SH-SY5Y (cell line): ENCODE results near the gene WDR64.

Experiments used
- GATA2 ChIP-seq: IDR thresholded peaks from 2 replicates; pipeline ENCODE4 v1.6.1; 2011; ENCODE audit warnings: mild to moderate bottlenecking, low read depth, low read length
- GATA3 ChIP-seq: IDR thresholded peaks from 2 replicates; pipeline ENCODE4 v1.6.1; 2011; ENCODE audit warnings: low read depth, mild to moderate bottlenecking, low read length, moderate library complexity

DNA sequence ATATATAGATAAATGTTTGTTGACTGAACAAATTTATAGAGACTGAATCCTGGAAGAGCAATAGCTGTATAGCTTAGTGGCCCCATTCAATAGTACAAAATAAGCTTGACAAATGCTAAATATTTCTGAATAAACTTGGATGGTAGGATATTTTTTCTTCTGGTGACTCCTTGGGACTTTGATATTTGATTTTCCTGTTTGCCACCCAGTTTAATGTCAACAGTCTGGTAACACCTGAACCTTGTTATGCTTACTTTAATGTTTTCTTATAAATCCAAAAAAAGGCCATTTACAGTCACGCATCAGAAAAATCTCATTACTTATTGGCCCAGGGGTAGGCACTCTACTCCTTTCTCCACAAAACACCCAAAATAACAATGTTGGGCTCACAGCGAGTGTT is 30.8 kb downstream of the WDR64 start:
- no peak for TF ChIP-seq GATA2
- TF ChIP-seq GATA3: no peak
